ENCODE measurements around the gene SPRYD4.

- TF ChIP-seq, protein P1, sequence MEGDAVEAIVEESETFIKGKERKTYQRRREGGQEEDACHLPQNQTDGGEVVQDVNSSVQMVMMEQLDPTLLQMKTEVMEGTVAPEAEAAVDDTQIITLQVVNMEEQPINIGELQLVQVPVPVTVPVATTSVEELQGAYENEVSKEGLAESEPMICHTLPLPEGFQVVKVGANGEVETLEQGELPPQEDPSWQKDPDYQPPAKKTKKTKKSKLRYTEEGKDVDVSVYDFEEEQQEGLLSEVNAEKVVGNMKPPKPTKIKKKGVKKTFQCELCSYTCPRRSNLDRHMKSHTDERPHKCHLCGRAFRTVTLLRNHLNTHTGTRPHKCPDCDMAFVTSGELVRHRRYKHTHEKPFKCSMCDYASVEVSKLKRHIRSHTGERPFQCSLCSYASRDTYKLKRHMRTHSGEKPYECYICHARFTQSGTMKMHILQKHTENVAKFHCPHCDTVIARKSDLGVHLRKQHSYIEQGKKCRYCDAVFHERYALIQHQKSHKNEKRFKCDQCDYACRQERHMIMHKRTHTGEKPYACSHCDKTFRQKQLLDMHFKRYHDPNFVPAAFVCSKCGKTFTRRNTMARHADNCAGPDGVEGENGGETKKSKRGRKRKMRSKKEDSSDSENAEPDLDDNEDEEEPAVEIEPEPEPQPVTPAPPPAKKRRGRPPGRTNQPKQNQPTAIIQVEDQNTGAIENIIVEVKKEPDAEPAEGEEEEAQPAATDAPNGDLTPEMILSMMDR (optimal IDR thresholded peaks at IDR 0.05 in 1 of 3, IDR thresholded peaks at IDR 0.05 in 1 of 3, conservative IDR thresholded peaks at IDR 0.05 in 1 of 3; ENCODE audit: extremely low read depth in 1 of 3, insufficient read depth in 2 of 3, low read length in 3 of 3), result no peak
- no peak for TF ChIP-seq EZH2 (IDR thresholded peaks at IDR 0.05; ENCODE audit: low read length)
Measured at GRCh38 chr12:56521590-56522371, 53.4 kb downstream of the SPRYD4 start, which contains the start of gene RBMS2.

Data from keratinocyte (primary cell).